Measurements from ENCODE around the gene KLRC3. TPM values are rescaled to one million over a fixed set of nuclear protein-coding genes. Genes with fewer than 3 reads are reported as not detected.
"Not testable (repeated sequence)": the region's sequence is repeated elsewhere in the genome, so short reads cannot be mapped to it uniquely, and the experiment has no call there.

KLRC3 gene
- total and polyA plus RNA-seq, 10 of the 15 experiments (the other 5 are each of a cell fraction or from before 2014, with no cell fraction given): 0.09 to 0.22 (median 0.09) TPM; not detected in 7

DNA sequence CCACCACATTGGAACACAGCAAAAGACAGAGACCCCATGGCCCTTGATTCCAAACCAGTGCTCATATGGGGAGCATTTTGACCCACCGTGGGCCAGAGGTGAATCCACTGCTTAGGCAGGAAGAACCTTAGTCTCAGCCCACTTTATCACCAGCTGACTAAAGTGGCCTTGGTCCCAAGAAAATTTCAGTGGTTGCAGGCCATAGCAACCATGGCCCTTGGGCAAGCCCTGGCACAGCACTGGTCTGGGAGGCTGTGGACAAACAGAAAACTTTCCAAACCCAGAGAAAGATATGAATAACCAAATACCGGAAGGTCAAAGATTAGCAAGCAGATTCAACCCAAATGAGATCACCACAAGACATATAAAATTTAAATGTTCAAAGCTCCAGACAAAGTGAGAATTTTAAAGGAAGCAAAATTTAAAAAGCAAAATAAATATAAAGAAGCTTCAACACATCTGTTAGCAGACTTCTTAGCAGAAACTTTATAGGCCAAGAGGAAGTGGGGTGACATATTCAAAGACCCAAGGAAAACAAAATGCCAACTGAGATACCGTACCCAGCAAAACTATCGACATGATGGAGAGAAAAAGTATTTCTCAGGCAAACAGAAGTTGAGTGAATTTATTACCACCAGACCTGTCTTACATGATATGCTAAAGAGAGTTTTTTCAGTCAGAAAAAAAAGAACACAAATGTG lies 38.3 kb downstream of the KLRC3 start:
- no peaks in the 10 kb centered on the region for H3K79me2 ChIP-seq (ENCODE audit: control insufficient read depth, insufficient read depth, low read length)
- intact Hi-C loops (cut with micrococcal nuclease; ENCODE audit: unreplicated experiment): no loop called here
- no peak overlapping the region for H2AFZ ChIP-seq (ENCODE audit: control insufficient read depth, low read depth, low read length)
- no peaks in the 10 kb centered on the region; the same call in 2 of the 3 replicates for H3K9me3 ChIP-seq (replicated peaks; ENCODE audit: control insufficient read depth, insufficient read depth, low read length)
- no peaks in the 10 kb centered on the region for H3K36me3 ChIP-seq (ENCODE audit: control insufficient read depth in 2 of 2, insufficient read depth in 2 of 2, low read length in 1 of 2)
- TF ChIP-seq BACH1 (IDR thresholded peaks at IDR 0.05; ENCODE audit: borderline replicate concordance) (no peak), POLR2AphosphoS2 (IDR thresholded peaks at IDR 0.05; ENCODE audit: low read depth, low read length) (no peak), POU2F2 (IDR thresholded peaks at IDR 0.05; ENCODE audit: borderline replicate concordance, low read depth, low read length) (no peak), EP300 (IDR thresholded peaks at IDR 0.05; ENCODE audit: borderline replicate concordance in 1 of 2, control insufficient read depth in 1 of 2, low read depth in 2 of 2, low read length in 2 of 2) (no peak), EGR1 (IDR thresholded peaks at IDR 0.05; ENCODE audit: borderline replicate concordance in 1 of 2, low read depth in 2 of 2, low read length in 2 of 2) (no peak), MYB (IDR thresholded peaks at IDR 0.05; ENCODE audit: borderline replicate concordance, low read depth, low read length) (no peak), RAD21 (IDR thresholded peaks at IDR 0.05; ENCODE audit: insufficient read depth, low read depth, low read length) (no peak), ZBTB40 (IDR thresholded peaks at IDR 0.05; ENCODE audit: borderline replicate concordance) (no peak), ATF3 (IDR thresholded peaks at IDR 0.05; ENCODE audit: borderline replicate concordance, extremely low read depth, low read depth, low read length) (no peak), PAX8 (IDR thresholded peaks at IDR 0.05) (no peak), TBL1XR1 (IDR thresholded peaks at IDR 0.05; ENCODE audit: low read depth, low read length) (no peak), GABPA (IDR thresholded peaks at IDR 0.05; ENCODE audit: low read depth) (no peak)
- CTCF ChIA-PET: interaction anchor here (0.9 kb wide), 1 partner anchor 9 kb away, joined by 4 read pairs; no protein-coding TSS in a partner anchor
- FAIRE-seq (no peak), ATAC-seq (no peak), DNase-seq (ENCODE audit: low read depth, low spot score) (no peak)
- no peak overlapping the region for H3K27ac ChIP-seq (ENCODE audit: control insufficient read depth, insufficient read depth)
- RAD21 ChIA-PET (ENCODE audit: unreplicated experiment): no interaction called here
- POLR2A ChIA-PET: no interaction called here
- H3K4me1 ChIP-seq (ENCODE audit: control insufficient read depth, insufficient read depth, low read length): no peaks in the 10 kb centered on the region
- H3K27me3 ChIP-seq (replicated peaks in 1 of 2; ENCODE audit: control insufficient read depth in 2 of 2, insufficient read depth in 2 of 2, low read length in 1 of 2): no peaks in the 10 kb centered on the region
- no peaks in the 10 kb centered on the region for H4K20me1 ChIP-seq (ENCODE audit: control insufficient read depth, insufficient read depth)
- in situ Hi-C loops (cut with MboI): no loop called here
- H3K9ac ChIP-seq (ENCODE audit: control insufficient read depth, insufficient read depth, low read length): no peak overlapping the region
- SMC1A ChIA-PET (ENCODE audit: uncharacterized antibody, unreplicated experiment): no interaction called here
- 80% methylated on average over 4 of the region's 4 CpGs for WGBS (ENCODE audit: insufficient coverage, insufficient replicate concordance, low lambda C conversion rate, missing lambda C conversion rate)
- H3K4me3 ChIP-seq: no peak overlapping the region
- no TSS peak for BruUV-seq (replicated peaks)
- H3K4me2 ChIP-seq (ENCODE audit: control insufficient read depth, insufficient read depth): no peak overlapping the region

GRCh38 chr12:10378737-10379136 lies 41.7 kb downstream of the KLRC3 start:
- CTCF ChIA-PET; H4K20me1 ChIP-seq (ENCODE audit: control insufficient read depth, insufficient read depth); intact Hi-C loops (cut with micrococcal nuclease; ENCODE audit: unreplicated experiment); H3K4me3 ChIP-seq; BruUV-seq (replicated peaks); FAIRE-seq; H3K36me3 ChIP-seq (ENCODE audit: control insufficient read depth in 2 of 2, insufficient read depth in 2 of 2, low read length in 1 of 2); H3K4me2 ChIP-seq (ENCODE audit: control insufficient read depth, insufficient read depth); RAD21 ChIA-PET (ENCODE audit: unreplicated experiment); H3K9ac ChIP-seq (ENCODE audit: control insufficient read depth, insufficient read depth, low read length); SMC1A ChIA-PET (ENCODE audit: uncharacterized antibody, unreplicated experiment); in situ Hi-C loops (cut with MboI); POLR2A ChIA-PET; H3K27ac ChIP-seq (ENCODE audit: control insufficient read depth, insufficient read depth); ATAC-seq; H2AFZ ChIP-seq (ENCODE audit: control insufficient read depth, low read depth, low read length); H3K4me1 ChIP-seq (ENCODE audit: control insufficient read depth, insufficient read depth, low read length); H3K79me2 ChIP-seq (ENCODE audit: control insufficient read depth, insufficient read depth, low read length); DNase-seq (ENCODE audit: low read depth, low spot score); H3K9me3 ChIP-seq (replicated peaks; ENCODE audit: control insufficient read depth, insufficient read depth, low read length); H3K27me3 ChIP-seq (replicated peaks in 1 of 2; ENCODE audit: control insufficient read depth in 2 of 2, insufficient read depth in 2 of 2, low read length in 1 of 2): not testable (repeated sequence)
- 64% methylated on average over 2 of the region's 2 CpGs for WGBS (ENCODE audit: insufficient coverage, insufficient replicate concordance, low lambda C conversion rate, missing lambda C conversion rate)
